HG03159 (cell line): ENCODE results near the gene AKNA.

Source experiments
- ATAC-seq: cut with Tn5 transposase; IDR thresholded peaks from one replicate; pipeline ENCODE4 v1.9.1; 2021; ENCODE audit warnings: mild to moderate bottlenecking, moderate library complexity; ENCODE audit not compliant: unreplicated experiment

Gene AKNA

DNA sequence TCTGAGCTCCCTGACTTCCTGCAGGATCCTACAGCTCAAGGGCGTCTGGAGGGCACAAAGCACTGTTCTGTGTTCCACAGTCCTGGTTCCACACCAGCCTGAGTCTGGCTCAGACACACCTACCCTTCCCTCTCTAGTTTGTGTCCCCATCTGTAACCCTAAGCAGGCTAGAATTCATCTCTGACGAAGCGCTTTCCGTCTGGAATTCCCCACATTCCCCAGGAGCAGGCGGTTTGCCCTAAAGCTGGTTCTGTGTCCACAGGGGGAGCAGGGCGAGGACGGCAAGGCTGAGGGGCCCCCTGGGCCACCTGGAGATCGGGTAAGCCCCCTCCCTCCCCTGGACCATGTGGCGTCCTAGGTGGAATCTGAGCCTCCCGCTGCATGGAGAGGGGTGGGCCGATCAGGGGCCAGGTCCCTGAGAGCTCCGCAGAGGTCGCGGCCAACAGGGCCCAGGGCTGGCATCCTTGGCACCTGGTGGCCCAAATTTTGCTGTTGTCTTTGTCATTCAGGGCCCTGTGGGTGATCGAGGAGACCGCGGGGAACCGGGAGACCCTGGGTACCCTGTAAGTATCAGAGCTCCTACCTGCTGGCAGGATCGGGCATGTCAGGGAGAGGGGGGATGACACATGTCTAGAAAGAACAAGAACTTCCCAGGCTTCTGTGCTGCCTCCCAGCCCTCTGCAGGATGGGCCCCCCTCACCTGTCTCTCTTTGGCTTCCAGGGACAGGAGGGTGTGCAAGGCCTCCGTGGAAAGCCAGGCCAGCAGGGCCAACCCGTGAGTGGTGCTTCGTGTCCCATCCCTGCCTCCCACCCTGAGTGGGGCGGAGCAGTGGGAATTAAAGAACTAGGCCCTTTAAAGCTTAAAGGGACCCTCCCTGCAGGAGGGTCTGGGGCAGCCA is 99.3 kb downstream of the AKNA start:
- ATAC-seq = no peak

- ATAC-seq = no peak
These were observed 100.0 kb downstream of the AKNA start for GRCh38 chr9:114287763-114288192.

DNA sequence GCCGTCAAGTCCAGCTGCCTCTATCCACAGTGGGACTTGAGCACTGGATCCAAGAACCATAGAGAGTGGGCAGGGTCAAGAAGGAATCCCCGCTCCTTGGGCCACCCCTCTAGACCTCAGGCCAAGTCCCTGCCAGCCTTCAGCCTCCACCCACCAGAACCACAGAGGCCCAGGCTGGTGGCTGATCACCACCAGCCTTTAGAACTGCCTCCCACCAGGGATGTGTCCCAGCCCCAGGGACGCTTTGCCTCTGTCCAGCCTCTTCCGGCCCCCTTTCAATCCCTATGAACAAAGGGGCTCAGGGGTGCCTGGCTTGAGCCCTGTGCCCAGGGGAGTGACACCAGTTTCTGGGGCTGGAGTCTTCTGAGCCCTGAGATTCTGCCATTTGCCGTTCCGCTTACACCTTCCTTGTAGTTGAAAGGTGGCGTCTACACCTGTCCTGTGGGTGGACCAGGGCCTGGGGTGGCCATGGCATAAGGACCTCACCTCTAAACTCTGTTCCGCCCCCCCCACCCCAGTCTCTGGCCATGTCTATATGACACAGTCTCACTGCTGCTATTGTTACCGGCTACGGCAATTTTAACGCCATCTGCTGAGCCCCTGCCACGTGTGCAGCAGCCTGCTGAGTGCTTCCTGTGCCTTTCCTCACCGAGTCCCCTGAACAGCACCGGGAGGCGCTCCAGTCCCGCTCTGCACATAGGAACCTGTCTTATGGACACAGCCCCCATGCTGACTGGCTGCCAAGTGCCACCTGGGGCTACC is 100.6 kb downstream of the AKNA start:
- no peak for ATAC-seq

DNA sequence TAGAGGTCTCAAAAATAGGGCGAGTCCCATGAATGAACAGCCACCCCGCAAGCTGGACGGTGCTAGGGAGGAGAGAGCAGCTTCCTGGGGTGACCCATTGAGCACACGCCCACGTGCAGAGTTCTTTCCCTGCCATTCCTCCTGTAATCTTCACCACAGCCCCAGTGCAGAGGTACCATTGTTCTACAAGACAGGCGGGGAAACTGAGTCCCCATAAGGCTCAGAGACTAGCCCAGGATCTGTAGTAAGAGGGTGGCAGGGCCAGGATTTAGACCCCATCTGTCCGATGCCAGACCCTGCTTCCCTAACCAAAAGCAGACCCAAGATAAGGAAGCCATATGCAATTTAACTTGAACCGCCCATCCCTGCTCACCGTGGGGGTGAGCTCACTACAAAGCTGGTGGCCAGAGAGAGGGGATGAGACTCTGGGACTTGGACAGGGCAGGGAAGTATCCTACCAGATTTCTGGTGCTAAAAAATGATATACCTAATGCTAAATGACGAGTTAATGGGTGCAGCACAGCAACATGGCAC is 101.6 kb downstream of the AKNA start:
- no peak for ATAC-seq

DNA sequence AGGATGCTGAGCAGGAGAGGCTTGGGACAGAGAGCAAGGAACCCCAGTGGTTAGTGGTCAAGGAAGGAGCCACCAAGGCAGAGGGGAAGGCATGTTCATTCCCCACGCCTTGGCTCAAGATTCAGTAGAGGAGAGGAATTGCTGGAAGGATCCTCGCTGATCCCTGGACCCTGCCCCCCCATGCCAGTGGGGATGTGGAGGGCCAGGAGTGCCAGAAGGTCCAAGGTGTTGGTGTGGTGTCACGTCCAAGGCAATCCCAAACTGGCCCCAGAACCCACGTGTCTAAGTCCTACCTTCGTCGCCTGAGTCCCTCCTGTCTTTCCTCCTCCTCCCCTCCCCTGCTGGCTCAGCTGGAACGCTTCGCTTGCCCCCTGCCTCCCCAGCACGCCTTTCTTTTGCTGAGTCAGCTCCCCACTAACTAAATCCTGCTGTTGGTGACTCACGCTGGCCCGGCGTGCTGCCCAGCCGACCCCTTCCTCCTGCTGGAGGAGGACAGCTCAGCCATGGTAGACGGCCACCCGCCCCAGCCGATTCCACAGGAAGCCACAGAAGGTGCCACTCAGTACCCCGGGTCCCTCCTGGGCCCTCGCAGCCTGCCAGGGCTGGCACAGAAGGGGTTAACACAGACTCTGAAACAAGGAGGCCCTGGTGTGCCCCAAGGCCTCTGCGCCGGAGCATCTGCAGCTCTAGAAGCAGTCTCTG is 102.5 kb downstream of the AKNA start:
- no peak for ATAC-seq

DNA sequence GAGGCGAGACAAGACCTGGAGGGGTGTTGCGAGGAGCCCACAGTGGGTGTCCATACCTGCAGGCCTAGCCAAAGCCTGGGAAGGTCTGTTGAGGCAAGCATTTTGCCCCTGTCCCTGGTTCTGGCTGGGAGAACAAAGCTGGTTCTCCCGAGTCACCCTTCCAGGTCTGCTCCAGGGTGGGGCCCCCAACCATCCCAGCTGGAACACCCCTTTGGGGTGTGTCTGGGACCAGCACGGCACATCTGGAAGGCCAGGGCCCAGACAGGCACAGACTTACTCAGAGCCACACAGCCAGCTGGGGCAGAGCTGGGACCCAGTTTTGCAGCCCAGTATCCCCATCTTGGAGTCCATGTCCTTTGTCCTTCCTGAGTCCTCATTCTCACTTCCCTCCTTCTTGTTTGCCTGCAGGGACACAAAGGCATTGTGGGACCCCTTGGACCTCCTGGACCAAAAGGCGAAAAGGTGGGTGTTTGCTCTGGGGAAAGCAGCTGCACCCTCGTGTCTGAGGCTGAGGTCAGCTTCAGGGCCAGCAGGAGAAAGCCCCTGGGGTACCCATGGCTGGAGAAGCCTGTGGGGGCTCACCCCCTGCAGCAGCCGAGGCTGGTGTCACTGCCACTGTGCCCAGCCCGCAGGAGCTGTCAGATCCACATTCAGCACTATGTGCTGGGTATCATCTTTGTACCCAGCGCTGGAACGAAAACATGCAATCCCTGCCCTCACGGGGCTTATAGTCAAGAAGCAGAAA is 103.3 kb downstream of the AKNA start:
- no peak for ATAC-seq
